ENCODE results near the gene PWWP2A.

GRCh38 chr5:160152901-160153300 lies 33.7 kb upstream of the PWWP2A start:
- TF ChIP-seq CTCF (conservative IDR thresholded peaks at IDR 0.05; ENCODE audit: low read depth, low read length) (no peak), EZH2 (IDR thresholded peaks at IDR 0.05; ENCODE audit: low read length, unreplicated experiment) (no peak), EZH2phosphoT487 (IDR thresholded peaks at IDR 0.05; ENCODE audit: borderline replicate concordance, low read length) (no peak)

Measured in PC-3 (cell line).